GM23248 (cell line): Measurements from ENCODE around the gene FETUB.

Experiments
- EZH2 ChIP-seq: fragments of 200-600 bp; sonication (generic); IDR thresholded peaks from 2 replicates; pipeline ENCODE4 v1.6.1; 2018; ENCODE audit warnings: antibody characterized with exemption, mild to moderate bottlenecking; ENCODE audit not compliant: insufficient read depth, poor library complexity, severe bottlenecking
- EZH2phosphoT487 ChIP-seq: fragments of 200-600 bp; sonication (generic); IDR thresholded peaks from 2 replicates; pipeline ENCODE4 v1.6.1; 2018; ENCODE audit warnings: antibody characterized with exemption, moderate library complexity, mild to moderate bottlenecking, low read depth; ENCODE audit not compliant: insufficient read depth

GRCh38 chr3:186668426-186668825 lies 28.2 kb downstream of the FETUB start:
- TF ChIP-seq EZH2 (no peak), EZH2phosphoT487 (no peak)
